ENCODE data around the gene LRRIQ3.

The LRRIQ3 gene

DNA sequence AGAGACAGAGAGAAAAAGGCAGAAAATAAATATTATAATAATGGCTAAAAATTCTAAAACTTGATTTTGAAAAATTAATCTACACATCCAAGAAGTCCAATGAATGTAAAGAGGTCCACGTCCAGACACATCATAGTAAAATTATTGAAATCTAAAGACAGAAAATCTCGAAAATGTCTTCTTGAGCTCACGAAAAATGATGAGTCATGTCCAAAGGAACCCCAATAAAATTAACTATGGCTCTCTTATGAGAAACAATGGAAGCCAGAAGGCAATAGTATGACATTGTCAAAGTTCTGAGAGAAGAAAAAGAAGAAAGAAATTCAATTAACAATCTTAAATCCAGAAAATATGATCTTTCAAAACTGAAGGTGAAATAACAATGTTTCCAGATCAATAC is 84.6 kb downstream of the LRRIQ3 start:
- DNase-seq (ENCODE audit: low read depth in 2 of 2) = no peak

DNA sequence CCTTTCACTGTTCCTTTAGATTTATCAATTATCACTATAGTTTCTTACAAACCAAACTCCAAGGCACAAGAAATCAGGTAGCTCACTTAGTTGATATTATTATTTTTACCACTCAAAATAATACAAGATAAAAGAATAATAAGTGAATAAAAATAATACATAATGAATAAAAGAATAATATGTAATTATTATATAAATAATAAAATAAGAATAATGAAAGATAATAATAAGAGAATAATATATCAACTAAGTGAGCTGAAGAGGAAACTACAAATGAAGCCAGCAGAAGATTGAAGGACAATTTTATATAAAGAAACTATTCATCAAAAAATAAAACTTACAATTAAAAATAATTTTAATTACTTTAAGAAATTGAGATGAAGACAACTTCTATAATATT is 90.6 kb downstream of the LRRIQ3 start:
- DNase-seq (ENCODE audit: low read depth in 2 of 2) = no peak

DNA sequence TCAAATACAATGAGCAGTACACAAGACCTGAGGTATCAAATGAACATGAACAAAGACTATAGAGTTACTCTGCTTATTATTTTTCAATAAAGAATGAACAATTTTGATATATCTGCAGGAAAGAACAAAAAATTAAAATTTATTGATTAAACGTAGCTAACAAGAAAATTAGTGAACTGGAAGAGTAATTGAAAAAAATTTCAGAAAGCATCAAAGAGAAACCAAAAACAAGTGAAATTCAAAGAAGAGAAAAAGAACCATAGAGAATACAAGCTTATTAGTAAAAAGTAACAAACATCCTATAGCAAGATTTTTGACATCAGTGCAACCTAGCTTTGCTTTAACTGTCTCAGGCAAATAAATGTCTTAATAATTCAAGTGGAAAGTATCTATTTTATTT is 106.6 kb downstream of the LRRIQ3 start:
- no peak for DNase-seq (ENCODE audit: low read depth in 2 of 2)

DNA sequence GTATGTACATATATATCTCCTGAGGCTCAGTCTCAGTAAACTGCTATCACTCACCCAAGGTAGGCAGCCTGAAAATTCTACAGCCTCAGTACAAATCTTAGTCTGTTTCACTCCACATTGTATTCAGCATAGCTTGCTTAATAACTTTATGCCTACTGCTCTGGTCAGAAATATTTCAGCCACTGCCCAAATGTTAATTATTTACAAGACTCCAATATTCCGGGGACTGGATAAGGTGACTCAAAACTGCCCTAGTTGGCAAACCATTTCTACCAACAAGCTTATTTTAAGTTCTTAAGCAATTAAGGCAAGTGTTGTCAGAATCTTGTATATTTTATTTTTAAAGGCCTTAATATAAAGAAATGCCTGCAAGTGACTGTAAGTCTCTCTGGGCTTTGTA is 114.8 kb downstream of the LRRIQ3 start:
- DNase-seq (ENCODE audit: low read depth in 2 of 2) = no peak

DNA sequence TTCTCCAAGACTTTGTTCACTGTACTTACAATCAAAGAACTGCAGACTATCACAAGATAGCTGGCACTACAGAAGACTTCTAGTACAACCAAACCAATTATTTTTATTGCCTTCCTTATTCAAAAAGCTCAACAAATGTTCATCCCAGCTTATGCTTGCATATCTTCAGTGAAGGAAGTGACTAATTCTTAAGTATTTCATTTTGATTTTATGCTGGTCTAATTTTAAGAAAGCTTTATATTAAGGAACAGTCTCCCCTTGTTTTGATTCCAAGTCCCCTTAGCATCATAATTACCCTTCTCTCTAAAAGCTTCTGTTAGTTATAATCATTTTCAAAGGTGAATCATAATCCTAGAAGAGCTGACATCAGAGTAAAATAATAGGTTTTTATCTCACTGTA is 132.9 kb downstream of the LRRIQ3 start:
- no peak for DNase-seq (ENCODE audit: low read depth in 2 of 2)

DNA sequence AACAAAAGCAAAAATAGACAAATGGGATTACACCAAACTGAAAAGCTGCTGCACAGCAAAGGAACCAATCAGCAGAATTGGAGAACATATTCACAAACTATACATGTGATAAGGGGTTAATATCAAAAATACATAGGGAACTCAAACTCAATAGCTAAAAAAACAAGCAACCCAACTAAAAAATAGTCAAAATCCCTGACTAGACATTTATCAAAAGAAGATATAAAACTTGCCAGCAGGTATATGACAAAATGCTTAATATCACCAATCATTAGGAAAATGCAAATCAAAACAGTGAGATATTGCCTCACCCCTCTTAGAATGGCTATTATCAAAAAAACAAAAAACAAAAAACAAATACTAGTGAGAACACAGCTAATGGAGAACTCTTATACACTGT is 140.3 kb downstream of the LRRIQ3 start:
- DNase-seq (ENCODE audit: low read depth in 2 of 2) = no peak

DNA sequence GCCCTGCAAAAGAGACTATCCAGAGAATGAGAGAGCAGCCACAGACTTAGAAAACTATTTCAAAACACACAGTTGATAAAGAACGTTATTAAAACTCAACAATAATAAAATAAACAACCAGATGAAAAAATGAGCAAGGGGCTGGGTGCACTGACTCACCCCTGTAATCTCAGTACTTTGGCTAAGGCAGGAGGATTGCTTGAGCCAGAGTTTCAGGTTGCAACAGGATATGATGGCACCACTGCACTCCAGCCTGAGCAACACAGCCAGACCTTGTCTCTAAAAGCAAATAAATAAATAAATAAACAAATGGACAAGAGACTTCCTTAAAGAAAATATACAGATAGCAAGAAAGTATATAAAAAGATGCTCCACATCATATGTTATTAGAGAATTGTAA is 144.6 kb downstream of the LRRIQ3 start:
- DNase-seq (ENCODE audit: low read depth in 2 of 2) = no peak

DNA sequence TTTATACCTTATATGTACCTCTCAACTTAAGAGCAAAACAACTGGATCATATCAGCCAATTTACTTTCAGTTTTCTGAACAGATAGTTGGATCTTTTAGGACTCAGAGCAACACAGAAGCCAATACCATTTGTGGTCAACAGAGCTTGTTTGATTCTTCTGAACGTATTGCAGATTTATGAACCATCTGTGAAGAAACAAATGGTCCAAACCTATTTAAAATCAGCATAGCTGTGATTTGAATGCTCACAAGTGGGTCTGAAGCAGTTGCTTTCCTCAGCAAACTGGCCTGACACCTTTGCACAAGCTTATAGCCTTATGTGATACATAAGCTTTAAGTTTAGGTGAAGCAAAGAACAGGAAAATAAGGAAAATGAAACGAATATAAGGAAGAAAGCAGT is 147.6 kb downstream of the LRRIQ3 start:
- DNase-seq (ENCODE audit: low read depth in 2 of 2) = no peak

DNA sequence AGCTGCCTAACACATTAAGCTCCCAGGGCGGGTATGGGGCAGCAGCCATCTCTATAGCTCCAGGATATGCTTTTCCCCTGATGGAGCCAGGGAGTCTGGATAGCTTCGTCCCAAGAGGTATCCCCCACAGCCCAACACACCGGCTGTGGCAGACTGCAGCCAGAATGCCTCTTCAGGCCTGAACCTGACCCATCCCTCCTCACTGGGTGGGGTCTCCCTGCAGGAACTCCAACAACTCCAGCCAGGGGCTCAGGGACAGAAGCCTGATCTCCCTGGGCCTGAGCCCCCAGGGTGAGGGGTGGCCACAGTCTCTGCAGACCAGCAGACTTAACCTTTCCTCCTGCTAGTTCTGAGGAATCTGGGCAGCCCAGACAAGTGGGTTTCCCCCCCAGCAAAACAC is 159.9 kb downstream of the LRRIQ3 start:
- no peak for DNase-seq (ENCODE audit: low read depth in 2 of 2)

DNA sequence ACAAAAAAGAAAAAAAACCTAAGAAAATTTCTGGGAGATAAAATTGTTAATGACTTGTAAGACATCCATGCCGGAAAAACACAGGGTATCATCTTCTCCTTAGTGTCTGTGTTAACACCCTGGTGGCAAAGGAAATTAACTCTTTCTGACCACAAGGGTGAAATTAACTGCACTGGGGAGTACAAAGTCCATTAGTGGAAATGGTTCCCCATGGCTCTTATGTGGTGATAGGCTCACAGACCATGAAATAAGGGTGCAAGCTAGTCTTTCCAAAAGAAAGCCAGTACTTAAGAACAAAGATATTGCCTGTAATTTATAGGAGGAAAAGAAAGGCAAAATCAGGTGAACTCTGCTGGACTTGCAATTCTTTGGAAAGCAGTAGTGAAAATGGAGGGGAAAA is 185.4 kb downstream of the LRRIQ3 start:
- DNase-seq (ENCODE audit: low read depth in 2 of 2) = no peak

DNA sequence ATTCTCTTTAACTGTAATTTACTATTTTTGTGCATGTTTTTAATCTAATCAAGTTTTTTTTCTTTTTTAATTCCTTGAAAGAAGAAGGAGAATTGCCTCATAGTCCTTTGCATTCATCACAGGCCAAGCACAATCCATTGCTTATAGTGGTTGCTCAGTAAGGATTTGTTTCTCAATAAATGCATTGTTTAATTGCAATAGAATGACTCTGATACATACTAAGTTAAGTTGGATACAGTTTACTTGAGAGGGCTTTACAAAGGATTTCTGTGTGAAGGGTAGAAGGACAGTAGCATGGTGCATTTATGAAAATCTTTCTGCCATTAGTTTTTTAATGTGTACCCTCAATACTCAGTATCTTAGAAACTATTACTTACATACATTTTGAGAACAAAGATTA is 186.2 kb downstream of the LRRIQ3 start:
- no peak for DNase-seq (ENCODE audit: low read depth in 2 of 2)

DNA sequence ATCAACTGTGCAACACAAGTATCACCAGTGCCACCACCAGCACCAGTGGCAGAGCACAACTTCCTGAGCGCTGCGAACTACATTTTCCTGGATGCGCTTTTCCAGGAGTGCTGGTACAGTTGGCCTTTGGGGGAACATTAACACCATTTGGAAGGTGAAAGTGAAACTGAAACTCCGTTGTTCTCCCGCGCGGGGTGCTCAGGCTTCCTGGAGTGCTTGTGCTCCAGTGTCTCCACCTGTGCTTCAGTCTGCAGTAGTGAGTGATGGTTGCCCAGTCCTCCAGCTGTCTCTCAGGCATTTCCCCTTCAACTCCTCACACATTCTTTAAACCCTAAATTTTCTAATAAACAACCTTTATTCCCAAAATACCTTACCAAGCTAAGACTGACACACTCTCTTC is 187.8 kb downstream of the LRRIQ3 start:
- DNase-seq (ENCODE audit: low read depth in 2 of 2) = no peak

DNA sequence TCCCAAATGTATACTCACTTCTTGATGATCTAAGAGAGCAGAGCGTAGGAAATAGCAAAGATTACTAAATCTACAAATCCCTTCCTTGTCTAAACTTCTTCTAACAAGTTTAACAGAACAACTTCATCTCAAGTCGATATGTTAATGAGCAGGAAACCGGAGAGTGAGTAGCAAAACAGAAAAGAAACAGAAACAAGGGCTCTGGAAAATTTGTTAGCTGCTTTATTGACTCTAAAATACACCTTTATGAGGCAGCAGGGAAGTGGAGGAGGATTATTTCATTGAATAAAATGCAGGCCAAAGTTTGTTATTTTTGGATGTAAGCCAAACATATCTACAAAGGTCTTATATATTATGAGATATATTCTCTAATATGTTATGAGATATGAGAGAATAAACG is 192.4 kb downstream of the LRRIQ3 start:
- DNase-seq (ENCODE audit: low read depth in 2 of 2) = no peak

DNA sequence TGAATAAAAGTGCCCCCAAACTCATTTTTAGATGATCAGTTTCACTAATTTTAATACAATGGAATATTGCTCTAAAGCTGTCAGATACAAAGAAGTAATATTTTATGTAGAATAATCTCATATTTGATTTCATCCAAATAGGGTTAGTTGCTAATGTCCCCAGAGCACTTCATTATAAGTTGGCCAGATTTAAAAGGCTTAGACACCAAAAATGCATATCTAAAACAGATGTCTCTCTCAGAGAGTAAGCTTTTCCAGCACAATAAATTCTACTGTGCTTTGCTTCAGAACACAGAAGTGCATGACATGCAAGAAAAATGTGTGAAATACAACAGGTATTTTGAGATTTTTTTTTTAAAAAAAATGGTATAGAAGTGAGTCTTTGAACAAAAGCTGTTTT is 194.2 kb downstream of the LRRIQ3 start:
- DNase-seq (ENCODE audit: low read depth in 2 of 2) = no peak

DNA sequence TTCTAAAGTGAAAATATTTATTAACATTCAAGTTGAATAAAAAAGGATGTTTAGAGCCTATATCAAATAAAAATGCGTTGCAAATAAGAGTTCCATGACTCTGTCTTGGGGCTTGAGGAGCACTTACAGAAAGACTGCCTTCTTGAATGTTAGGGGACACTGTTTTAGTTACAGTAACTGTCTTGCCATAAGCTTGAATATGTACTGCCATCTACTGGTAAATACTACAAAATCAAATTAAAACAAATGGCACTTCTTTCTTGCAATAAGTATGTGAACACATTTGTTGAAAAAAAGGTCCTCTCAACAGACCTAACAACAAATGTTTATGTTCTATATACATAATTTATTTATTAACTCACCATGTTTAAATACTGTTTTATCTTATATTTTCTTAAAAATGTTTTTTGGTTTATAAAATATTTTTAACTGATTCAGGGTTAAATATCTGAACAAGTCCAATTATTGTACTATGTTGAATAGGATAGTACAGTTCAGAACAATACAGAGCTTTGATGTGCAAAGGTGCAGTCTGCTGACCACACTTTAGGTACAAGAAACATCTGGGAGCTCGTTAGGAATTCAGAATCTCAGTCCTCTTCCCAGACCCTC is 199.5 kb downstream of the LRRIQ3 start:
- no peak for DNase-seq (ENCODE audit: low read depth in 2 of 2)

DNA sequence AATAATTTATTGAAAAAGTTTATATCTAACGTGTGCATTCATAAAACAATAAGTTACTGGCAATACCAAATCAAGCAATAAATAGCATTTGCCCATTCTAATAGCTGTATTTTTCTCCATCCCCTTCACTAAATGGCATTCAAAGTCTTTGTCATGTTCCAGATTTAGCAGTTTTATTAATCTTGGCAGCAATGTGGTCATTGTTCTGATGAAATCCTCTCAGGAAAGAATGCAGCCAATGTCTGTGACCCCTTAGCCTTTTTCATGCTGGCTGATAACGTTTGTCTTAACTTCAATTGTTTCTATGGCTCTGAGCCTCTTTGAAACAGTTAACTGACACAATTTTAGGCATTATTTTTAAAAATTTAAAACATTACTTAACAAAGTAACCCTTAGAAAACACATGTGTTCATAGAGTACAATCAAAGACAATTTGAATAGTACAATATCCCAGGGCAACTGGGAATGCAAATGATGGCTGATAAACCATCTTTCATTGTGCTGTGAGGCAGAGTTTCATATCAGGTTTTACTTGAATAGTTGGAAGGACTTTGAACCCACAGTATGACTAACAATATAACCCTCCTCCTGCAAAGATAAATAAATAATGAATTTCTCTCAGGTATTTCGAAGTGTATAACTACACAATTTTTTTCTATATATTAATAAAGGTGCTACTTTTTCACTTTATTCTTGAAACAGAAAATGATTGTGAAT is 217.5 kb downstream of the LRRIQ3 start:
- no peak for DNase-seq (ENCODE audit: low read depth in 2 of 2)

DNA sequence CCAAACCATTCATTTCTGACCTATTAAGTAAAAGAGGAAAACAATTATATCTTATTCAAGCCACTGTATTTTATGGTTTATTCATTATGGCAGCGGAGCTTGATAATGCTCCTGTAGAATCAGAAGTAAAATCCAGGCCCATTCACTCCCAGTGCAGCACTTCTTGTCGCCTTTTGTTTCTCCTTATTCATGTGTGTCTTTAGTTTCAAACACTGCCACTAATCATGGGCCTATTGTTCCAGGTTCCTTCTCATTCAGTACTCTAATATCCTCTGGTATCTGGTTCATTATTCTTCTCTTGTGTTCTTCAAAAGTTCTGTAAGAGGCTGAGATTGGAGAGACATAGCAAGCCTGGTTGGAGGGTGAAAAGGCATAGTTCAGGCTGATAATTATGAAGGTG is 218.3 kb downstream of the LRRIQ3 start:
- DNase-seq (ENCODE audit: low read depth in 2 of 2) = no peak

DNA sequence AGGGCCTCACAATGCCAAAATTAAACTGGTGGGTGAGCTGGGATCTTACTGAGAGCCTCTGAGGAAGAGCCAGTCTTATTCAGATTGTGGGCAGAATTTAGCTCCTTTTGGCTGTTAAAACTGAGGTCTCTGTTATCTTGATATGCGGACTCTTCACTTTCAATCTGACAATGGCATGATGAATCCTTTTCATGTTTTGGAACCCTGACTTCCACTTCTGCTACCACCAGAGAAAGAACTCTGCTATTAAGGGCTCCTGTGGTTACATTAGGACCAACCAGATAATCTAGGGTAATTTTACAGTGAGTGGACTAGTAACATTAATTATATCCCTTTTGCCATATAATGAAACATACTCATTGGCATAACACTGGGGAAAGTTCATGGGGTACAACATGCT is 219.0 kb downstream of the LRRIQ3 start:
- DNase-seq (ENCODE audit: low read depth in 2 of 2) = no peak

Measured in stimulated activated CD4-positive, alpha-beta T cell treated with anti-CD3 and anti-CD28 coated beads, Interleukin-1b, Interleukin-23, amount 100 ng/mL, for 1 hour (primary cell).